DMS79 treated with DMSO at 0.1 percent for 48 hours (cell line): ENCODE data around the gene UBE2K.
"Not testable (repeated sequence)": the region's sequence is repeated elsewhere in the genome, so short reads cannot be mapped to it uniquely, and the experiment has no call there.

Experiments used
- DNase-seq: peaks from one replicate; lab custom pipeline; 2025; lab: John Stamatoyannopoulos, UW

Gene UBE2K

DNA sequence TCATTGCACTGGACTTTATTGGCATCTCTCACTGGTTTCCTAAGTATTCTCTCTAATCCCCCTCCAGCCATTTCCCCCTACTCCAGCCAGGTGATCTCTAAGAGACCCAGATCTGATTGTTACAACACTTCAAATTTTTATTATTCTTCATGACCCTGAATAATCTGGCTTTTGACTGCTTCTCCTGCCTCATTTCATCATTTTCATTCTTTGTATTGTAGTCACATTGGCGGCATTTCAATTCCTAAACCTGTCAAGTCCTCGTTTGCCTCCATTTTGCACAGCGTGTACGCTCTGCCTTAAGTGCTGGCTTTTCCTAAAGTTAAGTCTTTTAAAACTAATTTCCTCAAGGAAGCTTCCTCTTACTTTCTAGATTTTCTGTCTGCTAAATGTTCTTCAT lies 31.6 kb downstream of the UBE2K start:
- no peak for DNase-seq

GRCh38 chr4:39730072-39730471 lies 32.1 kb downstream of the UBE2K start:
- no peak for DNase-seq

GRCh38 chr4:39731908-39732307 lies 34.0 kb downstream of the UBE2K start:
- DNase-seq = no peak

GRCh38 chr4:39732728-39733127 lies 34.8 kb downstream of the UBE2K start:
- no peak for DNase-seq

DNA sequence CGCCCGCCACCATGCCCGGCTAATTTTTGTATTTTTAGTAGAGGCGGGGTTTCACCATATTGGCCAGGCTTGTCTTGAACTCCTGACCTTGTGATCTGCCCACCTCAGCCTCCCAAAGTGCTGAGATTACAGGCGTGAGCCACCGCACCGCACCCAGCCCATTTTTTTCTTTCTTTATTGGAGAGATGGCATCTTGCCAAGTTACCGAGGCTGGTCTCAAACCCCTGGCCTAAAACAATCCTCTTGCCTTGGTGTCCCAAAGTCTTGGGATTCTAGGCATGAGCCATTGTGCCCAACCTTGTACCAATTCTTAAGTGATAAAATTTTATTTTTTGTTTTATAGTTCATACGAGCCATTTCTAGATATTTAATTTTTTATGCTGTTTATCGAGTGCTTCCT lies 41.7 kb downstream of the UBE2K start:
- not testable (repeated sequence) for DNase-seq

DNA sequence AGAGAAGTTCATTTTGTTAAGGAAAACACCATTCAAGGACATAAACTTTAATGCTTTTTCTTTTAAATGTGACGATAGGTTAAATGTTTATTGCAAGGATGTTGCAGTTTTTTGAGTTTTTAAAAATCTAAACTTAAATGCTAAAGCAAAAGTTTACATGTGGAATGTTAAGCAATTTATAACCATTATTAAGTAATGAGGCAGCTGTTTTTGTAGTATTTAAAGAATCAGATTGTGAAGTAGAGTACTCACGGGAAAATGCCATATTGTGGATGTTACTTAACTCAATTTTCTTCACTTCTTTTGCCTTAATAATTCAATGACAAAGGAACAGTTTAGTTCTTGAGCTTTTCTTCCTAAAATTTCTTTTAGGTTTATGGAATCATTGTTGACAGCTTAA lies 43.5 kb downstream of the UBE2K start:
- no peak for DNase-seq

GRCh38 chr4:39745920-39746319 lies 48.0 kb downstream of the UBE2K start:
- no peak for DNase-seq

GRCh38 chr4:39750216-39750615 lies 52.3 kb downstream of the UBE2K start:
- DNase-seq = no peak

- DNase-seq = no peak
Measured at GRCh38 chr4:39754309-39754708, 56.4 kb downstream of the UBE2K start.

DNA sequence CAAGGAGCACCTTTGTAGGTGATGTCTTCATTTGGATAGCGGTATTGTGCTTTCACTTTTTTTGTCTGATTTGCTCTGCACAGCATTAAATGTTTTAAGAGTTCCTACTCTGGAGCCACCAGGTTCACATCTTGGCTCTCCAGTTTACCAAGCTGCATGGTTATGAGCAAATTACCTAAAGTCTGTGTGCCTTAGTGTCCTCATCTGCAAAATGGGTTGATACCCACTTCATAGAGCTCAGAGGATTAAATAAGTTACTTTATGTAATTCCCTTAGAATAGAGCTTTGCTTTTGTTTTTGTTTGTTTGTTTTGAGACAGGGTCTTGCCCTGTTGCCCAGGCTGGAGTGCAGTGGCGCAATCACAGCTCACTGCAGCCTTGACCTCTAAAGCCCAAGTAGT lies 58.2 kb downstream of the UBE2K start:
- DNase-seq = no peak

- DNase-seq = no peak
Measured at GRCh38 chr4:39758176-39758575, 60.2 kb downstream of the UBE2K start.

DNA sequence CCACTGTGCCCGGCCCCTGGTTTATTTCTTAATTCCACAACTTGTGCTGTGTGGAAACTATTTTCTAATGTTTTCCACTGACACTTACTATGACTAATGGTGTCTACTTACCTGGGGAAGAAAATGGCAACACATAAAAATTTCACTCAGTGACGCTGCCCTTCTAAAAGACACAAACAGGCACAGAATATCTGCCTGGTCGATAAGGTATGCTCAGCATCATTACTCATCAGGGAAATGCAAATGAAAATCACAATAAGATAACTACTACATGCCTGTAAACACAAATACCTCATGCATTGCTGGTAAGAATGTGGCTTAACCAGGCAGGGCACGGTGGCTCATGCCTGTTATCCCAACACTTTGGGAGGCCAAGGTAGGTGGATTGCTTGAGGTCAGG lies 61.6 kb downstream of the UBE2K start:
- no peak for DNase-seq

- DNase-seq = no peak
Measured at GRCh38 chr4:39761005-39761667, 63.2 kb downstream of the UBE2K start.

- no peak for DNase-seq
Measured at GRCh38 chr4:39763714-39764572, 66.0 kb downstream of the UBE2K start.

- DNase-seq = no peak
Measured at GRCh38 chr4:39770005-39770404, 72.1 kb downstream of the UBE2K start.

DNA sequence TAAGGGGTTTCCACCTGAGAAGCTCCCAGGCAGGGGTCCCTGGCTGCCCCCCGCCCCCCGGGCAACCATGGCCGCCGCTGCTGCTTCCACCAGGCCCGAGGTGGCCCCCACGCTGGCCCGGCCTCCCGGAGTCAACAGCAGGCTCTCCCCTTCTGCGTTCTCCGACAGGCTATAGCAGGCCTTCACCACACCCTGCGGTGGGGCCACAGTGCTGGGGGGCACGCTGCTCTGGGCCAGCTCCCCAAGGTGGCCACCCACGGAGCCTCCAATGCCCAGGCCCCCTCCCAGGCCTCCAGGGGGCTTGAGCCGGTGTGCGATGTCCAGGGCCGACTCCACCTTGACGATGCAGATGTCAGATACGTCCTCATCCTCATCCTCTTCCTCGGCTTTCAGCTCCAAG lies 72.5 kb downstream of the UBE2K start:
- no peak for DNase-seq

DNA sequence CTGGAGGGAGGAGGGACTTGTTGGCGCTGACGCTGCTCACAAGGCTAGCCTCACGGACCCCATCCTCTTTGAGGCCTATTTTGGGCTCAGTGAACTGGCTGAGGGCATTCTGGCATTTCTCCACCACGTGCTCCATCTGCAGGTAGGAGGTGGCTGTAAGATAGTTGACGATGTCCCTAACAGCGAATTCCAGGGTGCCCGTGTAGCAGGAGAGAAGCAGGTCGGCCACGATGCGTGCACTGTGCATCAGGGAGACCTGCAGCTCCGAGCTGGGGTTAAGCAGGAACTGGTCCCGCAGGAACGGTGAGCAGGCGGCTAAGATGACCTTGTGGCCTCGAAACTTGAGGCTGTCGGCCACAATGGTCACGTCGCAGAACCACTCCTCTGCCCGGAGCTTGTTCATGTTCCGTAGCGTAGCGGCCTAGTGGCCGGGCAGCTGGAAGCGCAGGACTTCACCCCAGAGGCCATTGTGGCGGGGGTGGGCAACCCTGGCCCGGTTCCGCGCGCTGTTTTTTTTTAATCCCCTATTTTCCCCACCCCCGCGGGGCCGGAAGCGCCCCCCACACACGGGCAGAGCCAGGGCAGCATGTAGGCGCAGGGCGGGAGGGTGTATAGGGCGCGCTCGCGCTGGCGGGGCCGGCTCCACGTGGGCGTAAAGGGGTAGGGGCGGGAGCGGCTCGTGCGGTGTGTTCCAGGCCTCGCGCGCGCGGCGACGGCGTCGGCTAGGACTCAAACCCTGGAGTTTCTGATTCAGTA lies 73.2 kb downstream of the UBE2K start:
- no peak for DNase-seq

DNA sequence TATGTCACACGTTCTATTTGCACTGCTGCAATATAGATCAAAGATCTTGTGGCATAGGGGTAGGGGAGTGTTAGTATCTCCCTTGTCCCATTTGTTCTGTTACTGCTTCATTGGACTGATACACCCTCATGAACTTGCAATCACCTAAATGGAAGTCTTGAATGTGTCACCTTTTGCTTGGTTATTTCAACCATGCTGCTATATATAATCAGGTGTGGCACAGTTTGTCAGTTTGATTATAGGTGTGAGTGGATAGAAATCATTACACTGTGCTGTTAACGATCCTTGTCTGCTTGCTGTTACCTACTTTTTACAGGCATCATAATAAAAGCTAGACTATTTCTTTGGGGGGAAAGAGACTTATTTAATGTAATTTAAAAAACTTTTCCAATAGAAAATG lies 84.1 kb downstream of the UBE2K start:
- DNase-seq = not testable (repeated sequence)

GRCh38 chr4:39785083-39785482 lies 87.1 kb downstream of the UBE2K start:
- DNase-seq = no peak

GRCh38 chr4:39786838-39787237 lies 88.9 kb downstream of the UBE2K start:
- no peak for DNase-seq

DNA sequence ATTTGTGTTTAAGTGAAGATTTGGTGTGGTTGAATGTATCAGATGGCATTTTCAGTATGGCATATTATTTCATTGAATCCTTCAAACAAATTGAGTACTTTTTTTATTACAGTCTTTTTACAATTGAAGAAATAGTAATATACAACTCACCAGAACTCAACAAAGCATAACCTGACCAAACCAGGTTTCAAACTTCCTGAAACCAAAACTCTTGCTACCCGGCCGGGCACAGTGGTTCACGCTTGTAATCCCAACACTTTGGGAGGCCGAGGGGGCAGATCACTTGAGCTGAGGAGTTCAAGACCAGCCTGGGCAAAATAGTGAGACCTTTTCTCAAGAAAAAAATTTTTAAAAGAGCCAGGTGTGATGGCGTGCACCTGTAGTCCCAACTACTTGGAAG lies 94.2 kb downstream of the UBE2K start:
- DNase-seq = no peak

DNA sequence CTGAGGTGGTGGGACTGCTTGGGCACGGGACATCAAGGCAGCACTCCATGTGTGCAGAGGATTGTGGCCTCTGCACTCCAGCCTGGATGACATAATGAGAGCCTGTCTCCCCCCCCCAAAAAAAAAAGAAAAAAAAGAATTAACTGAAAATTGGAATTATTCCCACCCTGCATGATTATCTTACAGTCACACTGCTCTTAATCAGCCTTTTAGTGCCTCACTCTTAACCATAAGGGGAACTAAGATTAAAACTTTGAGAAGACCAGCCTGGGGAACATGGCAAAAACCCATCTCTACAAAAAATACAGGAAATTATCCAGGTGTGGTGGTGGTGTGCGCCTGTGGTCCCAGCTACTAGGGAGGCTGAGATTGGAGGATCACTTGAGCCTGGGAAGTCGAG lies 94.6 kb downstream of the UBE2K start:
- no peak for DNase-seq

- DNase-seq = not testable (repeated sequence)
Measured at GRCh38 chr4:39792976-39793375, 95.0 kb downstream of the UBE2K start.
